ENCODE measurements around the gene KCNK15. TPM values are rescaled to one million over a fixed set of nuclear protein-coding genes. Genes with fewer than 3 reads are reported as not detected.
A peak's percentile ranks its signal among the peaks of the same experiment; 100 is the strongest.

Gene KCNK15
- total RNA-seq, 1 donor from 2014 or later: 0.20 TPM

- ATAC-seq (peak; percentile 93), DNase-seq (ENCODE audit: low spot score) (peak; percentile 78)
Measured at GRCh38 chr20:44714701-44715498, 30.8 kb upstream of the KCNK15 start, which contains the start of gene CCN5. CCN5 (plus strand) TSS chr20:44715369; CDS start chr20:44715391, 22 bp downstream.

GRCh38 chr20:44715499-44716308 lies 30.0 kb upstream of the KCNK15 start:
- ATAC-seq: no peak
- no peak for DNase-seq (ENCODE audit: low spot score)

DNA sequence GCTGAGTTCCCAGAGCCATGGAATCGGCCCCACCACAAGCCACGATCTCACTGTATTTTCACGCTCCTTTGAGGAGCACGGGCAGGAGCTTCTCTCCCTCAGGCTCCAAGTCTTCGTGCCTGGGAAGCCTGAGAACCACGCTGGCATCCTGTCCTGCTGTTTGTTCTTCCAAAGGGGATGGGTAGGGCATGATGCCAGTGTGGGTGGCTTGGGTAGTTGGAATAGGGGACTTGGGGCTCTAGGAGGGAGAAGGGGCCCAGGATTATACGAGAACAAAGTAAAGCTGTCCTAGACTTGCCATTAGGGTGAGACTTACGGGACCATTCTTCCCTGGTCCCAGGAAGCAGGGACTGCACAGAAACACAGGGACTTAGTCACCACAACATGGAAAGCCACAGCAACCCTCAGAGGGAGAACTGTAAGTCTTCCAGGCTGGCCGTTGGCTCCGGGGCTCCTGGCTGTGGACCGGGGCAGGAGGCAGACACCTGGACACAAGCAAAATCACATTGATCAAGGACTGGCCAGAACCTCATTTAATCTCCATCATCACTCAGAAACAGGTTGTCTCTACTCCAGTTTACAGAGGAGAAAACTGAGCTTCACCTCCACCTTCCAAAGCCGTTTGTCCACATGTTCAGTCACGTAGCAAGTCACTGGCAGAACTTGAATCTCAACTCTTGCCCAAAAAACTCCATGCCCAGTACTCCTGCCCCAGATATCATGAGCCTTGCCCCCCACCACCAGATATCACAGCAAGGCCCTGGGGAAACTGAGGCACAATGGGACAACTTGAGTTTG lies 29.2 kb upstream of the KCNK15 start:
- ATAC-seq: no peak
- no peak for DNase-seq (ENCODE audit: low spot score)

GRCh38 chr20:44717986-44718385 lies 27.7 kb upstream of the KCNK15 start:
- no peak for DNase-seq (ENCODE audit: low spot score)
- ATAC-seq: no peak

GRCh38 chr20:44719841-44720240 lies 25.8 kb upstream of the KCNK15 start:
- no peak for ATAC-seq
- no peak for DNase-seq (ENCODE audit: low spot score)

GRCh38 chr20:44720621-44720996 lies 25.1 kb upstream of the KCNK15 start:
- no peak for ATAC-seq
- no peak for DNase-seq (ENCODE audit: low spot score)

GRCh38 chr20:44720997-44721784 lies 24.5 kb upstream of the KCNK15 start:
- ATAC-seq: peak; percentile 25
- DNase-seq (ENCODE audit: low spot score): no peak

- DNase-seq (ENCODE audit: low spot score): no peak
- ATAC-seq: no peak
Measured at GRCh38 chr20:44721785-44722054, 23.9 kb upstream of the KCNK15 start.

DNA sequence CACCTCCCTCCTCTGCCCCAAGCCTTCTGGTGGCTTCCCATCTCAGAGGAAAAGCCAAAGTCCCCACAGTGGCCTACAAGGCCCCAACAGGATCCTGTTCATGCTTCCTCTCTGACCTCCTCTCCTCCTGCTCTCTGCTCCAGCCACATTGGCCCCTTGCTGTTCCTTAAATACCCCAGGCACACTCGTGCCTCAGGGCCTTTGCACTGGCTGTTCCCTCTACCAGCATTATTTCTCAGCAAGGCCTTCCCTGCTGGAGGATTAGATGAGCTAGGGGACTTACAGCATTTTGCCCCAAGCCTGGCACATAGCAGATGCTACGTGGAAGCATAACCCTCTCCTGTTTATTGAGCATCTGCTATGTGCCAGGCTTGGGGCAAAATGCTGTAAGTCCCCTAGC lies 22.7 kb upstream of the KCNK15 start:
- no peak for DNase-seq (ENCODE audit: low spot score)
- ATAC-seq: no peak

DNA sequence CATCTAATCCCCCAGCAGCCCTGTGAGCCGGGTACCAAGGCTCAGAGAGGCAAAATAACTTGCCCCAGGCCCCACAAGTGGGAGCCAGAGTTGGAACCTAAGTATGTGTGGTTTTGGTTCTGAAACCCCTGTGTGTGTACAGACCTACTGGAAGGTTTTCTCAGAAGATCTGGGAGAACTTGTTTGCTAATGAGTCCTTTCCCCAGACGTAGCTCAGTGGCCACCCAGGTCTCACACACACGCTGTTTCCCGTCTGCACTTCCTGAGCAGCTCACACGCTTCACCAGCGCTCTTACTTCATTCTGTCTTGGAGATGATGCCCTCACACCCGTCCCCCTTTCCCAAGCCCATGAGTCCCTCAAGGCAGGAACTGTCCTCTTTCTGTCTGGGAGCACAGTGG lies 22.3 kb upstream of the KCNK15 start:
- DNase-seq (ENCODE audit: low spot score): no peak
- no peak for ATAC-seq

GRCh38 chr20:44723798-44724362 lies 21.8 kb upstream of the KCNK15 start:
- ATAC-seq (no peak), DNase-seq (ENCODE audit: low spot score) (no peak)

GRCh38 chr20:44724423-44725091 lies 21.1 kb upstream of the KCNK15 start:
- no peak for ATAC-seq
- no peak for DNase-seq (ENCODE audit: low spot score)

DNA sequence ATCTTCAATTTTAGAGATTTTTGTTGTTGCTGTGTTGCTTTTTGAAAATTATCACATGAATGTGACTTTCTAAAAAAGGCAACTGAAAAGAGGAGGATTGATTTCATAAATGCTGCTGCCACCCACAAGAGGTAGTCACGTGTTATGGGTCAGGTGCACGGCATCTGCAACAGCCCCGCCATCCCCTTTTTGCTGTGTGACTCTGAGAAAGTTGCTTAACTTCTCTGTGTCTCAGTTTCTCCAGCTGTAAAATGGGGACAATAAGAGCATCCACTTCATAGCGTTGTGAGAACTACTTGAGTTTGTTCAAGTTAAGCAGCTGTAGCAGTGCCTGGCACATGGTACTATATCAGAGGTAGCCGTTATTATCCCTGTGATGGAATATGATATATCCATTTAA lies 19.8 kb upstream of the KCNK15 start:
- DNase-seq (ENCODE audit: low spot score): no peak
- ATAC-seq: no peak

DNA sequence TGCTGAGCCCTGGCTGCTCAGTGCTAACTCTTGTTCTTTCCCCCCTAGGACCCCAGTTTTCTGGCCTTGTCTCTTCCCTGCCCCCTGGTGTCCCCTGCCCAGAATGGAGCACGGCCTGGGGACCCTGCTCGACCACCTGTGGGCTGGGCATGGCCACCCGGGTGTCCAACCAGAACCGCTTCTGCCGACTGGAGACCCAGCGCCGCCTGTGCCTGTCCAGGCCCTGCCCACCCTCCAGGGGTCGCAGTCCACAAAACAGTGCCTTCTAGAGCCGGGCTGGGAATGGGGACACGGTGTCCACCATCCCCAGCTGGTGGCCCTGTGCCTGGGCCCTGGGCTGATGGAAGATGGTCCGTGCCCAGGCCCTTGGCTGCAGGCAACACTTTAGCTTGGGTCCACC lies 18.6 kb upstream of the KCNK15 start:
- DNase-seq (ENCODE audit: low spot score): no peak
- ATAC-seq: no peak

DNA sequence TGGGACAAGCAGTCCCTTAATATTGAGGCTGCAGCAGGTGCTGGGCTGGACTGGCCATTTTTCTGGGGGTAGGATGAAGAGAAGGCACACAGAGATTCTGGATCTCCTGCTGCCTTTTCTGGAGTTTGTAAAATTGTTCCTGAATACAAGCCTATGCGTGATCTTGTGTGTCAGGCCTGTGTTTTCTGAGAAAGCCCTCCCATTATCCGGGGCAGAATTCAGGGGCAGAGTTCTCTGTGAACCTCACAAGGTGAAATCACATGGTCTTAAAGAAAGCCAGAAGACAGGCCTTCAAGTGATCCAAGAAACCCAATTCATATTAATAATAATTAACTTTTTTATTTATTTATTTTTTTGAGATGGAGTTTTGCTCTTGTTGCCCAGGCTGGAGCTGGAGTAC lies 18.0 kb upstream of the KCNK15 start:
- DNase-seq (ENCODE audit: low spot score) (no peak), ATAC-seq (no peak)

GRCh38 chr20:44728801-44729443 lies 16.7 kb upstream of the KCNK15 start:
- DNase-seq (ENCODE audit: low spot score): no peak
- ATAC-seq: peak; percentile 84

GRCh38 chr20:44730441-44730840 lies 15.2 kb upstream of the KCNK15 start:
- ATAC-seq (no peak), DNase-seq (ENCODE audit: low spot score) (no peak)

DNA sequence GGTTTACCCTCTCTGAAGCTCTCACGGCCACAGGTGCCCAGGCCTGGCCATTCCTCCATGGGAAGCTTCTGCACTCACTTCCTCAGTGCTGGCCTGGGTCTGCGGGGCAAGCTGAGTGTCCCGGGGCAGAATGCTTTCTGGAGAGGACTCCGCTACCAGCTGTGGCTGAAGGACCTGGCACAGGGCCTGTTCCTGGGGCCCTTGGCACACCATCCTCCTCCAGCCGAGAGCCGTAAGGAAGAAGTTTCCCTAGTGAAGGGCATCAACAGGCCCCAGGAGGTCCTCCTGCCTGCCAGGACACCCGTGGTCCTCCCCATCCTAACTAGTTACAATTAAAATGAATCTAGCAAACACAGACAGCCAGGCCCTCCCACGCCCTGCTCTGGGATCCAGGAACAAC lies 14.0 kb upstream of the KCNK15 start:
- DNase-seq (ENCODE audit: low spot score): no peak
- ATAC-seq: no peak

GRCh38 chr20:44732327-44732726 lies 13.3 kb upstream of the KCNK15 start:
- DNase-seq (ENCODE audit: low spot score) (no peak), ATAC-seq (no peak)

Data from left lobe of liver (tissue), 2 donors.